ENCODE data around the gene FOXP1.

Gene FOXP1

GRCh38 chr3:71376503-71376902, 207.0 kb downstream of the FOXP1 start:
- POLR2A ChIA-PET, result no interaction called here
- no peak for TF ChIP-seq CTCF (IDR thresholded peaks at IDR 0.05; ENCODE audit: control extremely low read depth, extremely low read depth, low read depth, missing control alignments)
- DNase-seq (ENCODE audit: extremely low spot score), result no peak
- CTCF ChIA-PET, result no interaction called here

GRCh38 chr3:71374582-71374981, 208.9 kb downstream of the FOXP1 start:
- CTCF ChIA-PET, result interaction anchor here (0.9 to 1.5 kb wide), 2 partner anchors 10 to 22 kb away, joined by 5 to 6 read pairs; no protein-coding TSS in a partner anchor
- POLR2A ChIA-PET, result no interaction called here
- no peak for TF ChIP-seq CTCF (IDR thresholded peaks at IDR 0.05; ENCODE audit: control extremely low read depth, extremely low read depth, low read depth, missing control alignments)
- no peak for DNase-seq (ENCODE audit: extremely low spot score)

- ChIA-PET CTCF (interaction anchor here (1.1 to 1.5 kb wide), 2 partner anchors 9 kb away, joined by 3 to 5 read pairs; no protein-coding TSS in a partner anchor), POLR2A (no interaction called here)
- no peak for DNase-seq (ENCODE audit: extremely low spot score)
- no peak for TF ChIP-seq CTCF (IDR thresholded peaks at IDR 0.05; ENCODE audit: control extremely low read depth, extremely low read depth, low read depth, missing control alignments)
These were observed 210.5 kb downstream of the FOXP1 start for GRCh38 chr3:71372911-71373637.

GRCh38 chr3:71372241-71372768, 211.2 kb downstream of the FOXP1 start:
- no peak for DNase-seq (ENCODE audit: extremely low spot score)
- no peak for TF ChIP-seq CTCF (IDR thresholded peaks at IDR 0.05; ENCODE audit: control extremely low read depth, extremely low read depth, low read depth, missing control alignments)
- POLR2A ChIA-PET, result no interaction called here
- CTCF ChIA-PET, result interaction anchor here (1.1 kb wide), 1 partner anchor 10 kb away, joined by 3 read pairs; no protein-coding TSS in a partner anchor

GRCh38 chr3:71371282-71371681, 212.2 kb downstream of the FOXP1 start:
- no peak for DNase-seq (ENCODE audit: extremely low spot score)
- no peak for TF ChIP-seq CTCF (IDR thresholded peaks at IDR 0.05; ENCODE audit: control extremely low read depth, extremely low read depth, low read depth, missing control alignments)
- ChIA-PET POLR2A (no interaction called here), CTCF (no interaction called here)

- TF ChIP-seq CTCF (IDR thresholded peaks at IDR 0.05; ENCODE audit: control extremely low read depth, extremely low read depth, low read depth, missing control alignments), result no peak
- CTCF ChIA-PET, result no interaction called here
- no peak for DNase-seq (ENCODE audit: extremely low spot score)
- POLR2A ChIA-PET, result no interaction called here
These were observed 213.1 kb downstream of the FOXP1 start for GRCh38 chr3:71370467-71370866.

All from GM10248 (cell line).